ENCODE data around the gene RHOB. TPM values are rescaled to one million over a fixed set of nuclear protein-coding genes. Genes with fewer than 3 reads are reported as not detected.

Gene RHOB
- total RNA-seq, 2 donors from 2014 or later: 12.1 to 26.8 TPM

Other genes with a start within 250 kb of the RHOB start
- not detected for gene SDC1, start 221.9 kb upstream of the RHOB start, total RNA-seq
- 100 to 1,000 TPM; 107 to 144 TPM for gene PUM2, start 96.2 kb upstream of the RHOB start, total RNA-seq
- 1 to 10 TPM; 5.8 to 9.3 TPM for gene HS1BP3, start 204.0 kb downstream of the RHOB start, total RNA-seq
- under 1 TPM in 1 of 2 donors, not detected in 1; 0.02 TPM for gene GDF7, start 220.1 kb downstream of the RHOB start, total RNA-seq

All from natural killer cell treated with Interleukin-12 subunit alpha and Interleukin-12 subunit beta and Interleukin-15 and Interleukin-18, amount 100 ng/mL, for 72 hours (primary cell).